Mononuclear cell (primary cell): ENCODE results near the gene MCEMP1. TPM values are rescaled to one million over a fixed set of nuclear protein-coding genes. Genes with fewer than 3 reads are reported as not detected.
A peak's percentile ranks its signal among the peaks of the same experiment; 100 is the strongest.

Experiments used
- H3K27me3 ChIP-seq: 2 replicates; pipeline ENCODE4 v1.6.0; 2011; ENCODE audit warnings: low read length, control low read depth; ENCODE audit not compliant: insufficient read depth
- H3K4me1 ChIP-seq: 2 replicates; pipeline ENCODE4 v1.5.1; 2011; ENCODE audit warnings: mild to moderate bottlenecking, low read length, control low read depth; ENCODE audit not compliant: insufficient read depth
- H3K4me3 ChIP-seq: 2 replicates; pipeline ENCODE4 v1.5.1; 2011; ENCODE audit warnings: mild to moderate bottlenecking, low read length, moderate library complexity
- H3K9me3 ChIP-seq: 2 replicates; pipeline ENCODE4 v1.5.1; 2011; ENCODE audit warnings: low read depth, mild to moderate bottlenecking, control low read depth, low read length
- total RNA-seq: library from RNA; depleted of rRNA; stranded (reverse); fragments of >200 nt; gene quantifications from one replicate; pipeline ENCODE4 v1.2.3, GENCODE V29; 2012

MCEMP1 gene
- total RNA-seq, 1 donor, result 1.8 TPM

DNA sequence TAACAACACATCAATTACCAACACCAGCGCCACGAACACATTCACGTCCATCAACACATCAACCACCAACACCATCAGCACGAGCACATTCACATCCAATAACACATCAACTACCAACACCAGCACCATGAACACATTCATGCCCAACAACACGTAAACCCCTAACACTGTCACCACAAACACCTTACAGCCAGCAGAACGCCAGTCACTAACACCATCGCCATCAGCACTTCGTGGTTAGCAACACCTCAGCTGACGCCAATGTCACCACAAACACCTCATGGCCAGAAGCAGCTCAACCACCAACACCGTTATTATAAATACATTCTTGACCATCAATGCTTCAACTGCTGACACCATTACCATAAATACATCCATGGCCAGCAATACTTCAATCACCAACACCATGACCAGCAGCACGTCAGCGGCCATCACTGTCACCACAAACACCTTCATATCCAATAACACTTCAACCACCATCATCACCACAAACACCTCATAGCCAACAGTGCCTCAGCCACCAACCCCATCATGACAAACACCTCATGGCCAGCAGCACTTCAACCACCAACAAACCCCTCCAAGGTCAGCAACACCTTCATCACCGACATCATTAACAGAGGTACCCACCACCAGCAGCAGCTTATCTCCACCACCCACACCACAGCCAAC, 15.7 kb downstream of the MCEMP1 start:
- Histone ChIP-seq H3K4me1 (peaks cover 29% of the 10 kb centered on the region), H3K9me3 (no peaks in the 10 kb centered on the region), H3K27me3 (no peaks in the 10 kb centered on the region), H3K4me3 (no peak overlapping the region)

DNA sequence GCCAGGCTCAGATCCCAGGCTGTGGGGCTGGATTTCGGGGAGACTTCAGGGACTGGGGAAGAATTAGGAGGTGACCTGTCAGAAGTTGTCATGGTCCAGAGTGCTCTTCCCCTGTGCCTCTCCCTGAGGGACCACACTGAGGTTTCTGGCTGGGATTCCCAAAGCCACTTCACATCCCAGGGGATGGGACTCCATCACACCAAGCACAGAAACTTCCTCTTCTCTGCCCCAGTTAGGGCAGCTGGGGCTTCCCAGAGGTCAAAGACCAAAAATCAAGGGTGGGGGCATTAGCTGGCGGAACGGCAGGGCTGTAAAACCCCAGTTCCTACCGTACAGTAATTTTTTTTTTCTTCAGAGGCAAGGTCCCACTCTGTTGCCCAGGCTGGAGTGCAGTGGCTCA, 17.6 kb downstream of the MCEMP1 start:
- Histone ChIP-seq H3K4me3 (no peak overlapping the region), H3K9me3 (no peaks in the 10 kb centered on the region), H3K4me1 (peaks cover 38% of the 10 kb centered on the region)

DNA sequence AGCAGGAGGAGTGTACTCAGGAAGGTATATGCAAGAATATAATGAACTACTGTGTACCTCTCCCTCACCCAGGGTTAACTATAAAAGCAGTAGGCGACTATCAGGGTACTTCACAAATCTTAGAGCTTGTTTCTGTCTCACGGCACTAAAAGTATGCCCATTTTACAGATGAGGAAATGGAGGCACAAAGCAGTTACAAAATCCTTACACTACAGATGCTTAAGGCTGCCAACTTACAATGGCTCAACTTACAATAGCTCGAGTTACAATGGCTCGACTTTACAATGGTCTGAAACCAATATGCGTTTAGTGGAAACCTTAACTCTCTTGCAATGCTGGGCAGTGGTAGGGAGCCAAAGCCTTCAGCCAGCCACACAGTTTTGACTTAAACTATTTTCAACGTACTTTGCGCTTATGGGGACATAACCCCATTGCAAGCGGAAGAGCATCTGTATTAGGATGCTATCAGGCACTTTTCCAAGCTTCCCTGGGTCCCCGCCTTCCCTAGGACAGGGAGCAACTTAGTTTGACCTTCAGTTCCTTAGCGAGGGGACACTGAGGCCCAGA, 20.9 kb downstream of the MCEMP1 start:
- no peak overlapping the region for H3K4me3 ChIP-seq
- peaks cover 57% of the 10 kb centered on the region for H3K4me1 ChIP-seq
- no peaks in the 10 kb centered on the region for H3K27me3 ChIP-seq
- H3K9me3 ChIP-seq, result no peaks in the 10 kb centered on the region

More for the DNA sequence above, 17.6 kb downstream of the MCEMP1 start:
- H3K27me3 ChIP-seq, result no peaks in the 10 kb centered on the region

DNA sequence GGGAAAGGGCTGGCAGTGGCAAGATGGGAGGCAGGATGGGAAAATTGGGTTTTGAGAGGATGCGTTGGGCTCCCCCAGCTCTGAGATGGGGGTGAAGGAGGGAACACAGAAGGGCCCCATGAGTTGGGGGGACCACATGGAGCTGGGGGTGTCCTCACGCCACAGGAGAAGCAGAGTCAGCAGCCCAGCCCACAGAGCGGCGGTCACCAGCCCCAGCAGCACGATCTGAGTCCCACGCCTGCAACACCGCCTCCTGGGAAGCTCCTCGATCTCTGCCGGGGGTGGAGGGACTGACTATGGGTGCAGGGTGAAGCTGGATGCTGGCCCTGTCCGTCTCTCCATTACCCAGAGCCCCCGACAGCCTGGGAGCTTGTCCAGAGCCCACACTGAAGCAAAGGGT, 21.7 kb downstream of the MCEMP1 start:
- H3K27me3 ChIP-seq, result no peaks in the 10 kb centered on the region
- H3K9me3 ChIP-seq, result no peaks in the 10 kb centered on the region
- H3K4me3 ChIP-seq, result no peak overlapping the region
- H3K4me1 ChIP-seq, result peaks cover 64% of the 10 kb centered on the region

DNA sequence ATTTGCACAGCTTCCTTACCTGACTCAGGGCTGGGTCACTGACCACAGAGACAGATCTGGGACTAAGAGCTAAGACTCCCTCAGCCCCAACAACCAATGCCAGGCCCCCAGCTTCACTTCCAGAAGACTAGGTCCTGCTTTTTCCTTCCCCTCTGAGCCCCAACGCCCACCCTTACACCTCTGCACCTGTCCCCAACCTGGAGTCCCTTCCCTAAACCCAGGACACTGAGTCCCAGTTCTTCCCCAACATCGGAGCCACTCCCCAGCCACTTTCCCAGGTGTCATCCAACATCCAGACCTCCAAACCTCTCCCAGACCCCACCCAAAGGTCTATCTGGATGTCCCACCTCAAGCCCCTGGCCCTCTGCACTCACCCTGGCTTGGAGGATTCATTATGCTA, 22.1 kb downstream of the MCEMP1 start:
- H3K9me3 ChIP-seq, result no peaks in the 10 kb centered on the region
- no peaks in the 10 kb centered on the region for H3K27me3 ChIP-seq
- H3K4me3 ChIP-seq, result peak overlapping the region; percentile 16
- H3K4me1 ChIP-seq, result peaks cover 67% of the 10 kb centered on the region

DNA sequence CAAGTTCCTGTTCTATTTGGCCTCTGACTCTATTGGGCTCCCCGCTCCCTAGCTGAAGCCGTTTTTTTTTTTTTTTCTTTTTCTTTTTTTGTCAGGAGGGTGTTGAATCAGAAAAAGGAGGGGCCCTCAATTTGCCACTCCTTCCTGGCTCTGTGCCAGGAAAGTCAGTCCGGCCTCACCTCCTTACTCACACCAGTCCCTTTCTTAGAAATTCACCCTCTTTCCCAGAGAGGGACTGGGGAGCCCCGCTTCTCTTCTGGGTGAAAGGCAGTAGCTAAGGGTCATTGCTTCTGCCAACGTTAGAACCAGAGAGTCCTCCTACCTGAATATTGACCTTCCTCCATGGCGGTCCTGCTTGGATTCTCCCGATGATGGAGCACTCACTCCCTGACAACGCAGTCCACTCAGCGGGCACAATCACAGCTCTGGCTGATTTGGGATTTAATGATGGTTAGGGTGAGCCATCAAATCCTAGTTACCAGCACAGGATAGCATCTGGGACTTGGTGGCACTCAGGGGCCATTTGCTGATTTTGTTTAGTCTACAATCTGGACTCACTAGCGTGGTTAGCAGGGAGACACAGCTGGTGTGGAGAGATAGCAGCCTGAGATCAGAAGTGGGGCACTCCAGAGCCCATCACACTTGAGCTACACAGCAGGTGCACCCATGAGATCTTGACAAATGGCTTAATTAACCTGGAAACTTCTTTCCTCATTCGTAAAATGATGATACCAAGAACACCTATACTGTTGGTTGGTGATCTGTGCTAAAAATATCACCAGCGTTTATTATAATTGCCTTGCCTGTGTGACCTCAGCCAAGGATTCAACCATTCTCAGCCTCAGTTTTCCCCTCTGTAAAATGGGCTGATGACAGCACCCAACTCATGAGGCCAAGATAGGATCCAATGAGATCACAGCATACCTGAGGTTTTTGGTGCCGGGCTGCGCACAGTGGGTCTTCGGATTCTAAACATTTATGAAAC, 22.8 kb downstream of the MCEMP1 start:
- Histone ChIP-seq H3K4me1 (peaks cover 67% of the 10 kb centered on the region), H3K27me3 (no peaks in the 10 kb centered on the region), H3K9me3 (no peaks in the 10 kb centered on the region), H3K4me3 (no peak overlapping the region)

DNA sequence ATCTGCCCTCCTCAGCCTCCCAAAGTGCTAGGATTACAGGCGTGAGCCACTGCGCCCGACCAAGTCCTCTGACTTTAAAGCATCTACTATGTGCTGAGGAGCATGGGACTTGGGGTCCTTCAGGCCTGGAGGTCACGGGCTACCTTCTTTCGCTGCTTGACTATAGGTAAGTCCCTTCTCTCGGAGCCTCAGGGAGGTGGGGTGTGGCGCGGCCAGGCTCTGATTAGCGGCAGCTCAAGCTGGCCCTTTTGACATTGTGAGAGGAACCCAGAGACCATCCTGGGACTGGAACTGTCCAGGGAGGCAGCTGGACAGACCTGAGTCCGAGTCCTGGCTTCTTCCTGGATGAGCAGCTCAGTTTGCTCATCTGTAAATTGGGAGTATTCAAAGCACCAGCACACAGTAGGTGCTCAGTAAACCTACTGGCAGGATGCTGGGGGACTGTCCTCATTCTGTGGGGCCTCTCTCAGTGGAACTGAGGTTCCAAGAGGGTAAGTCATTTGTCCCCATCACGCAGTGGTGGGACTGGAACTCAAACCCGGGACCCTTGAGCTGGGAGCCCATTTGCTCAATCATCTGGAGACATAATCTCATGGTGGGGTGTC, 24.3 kb downstream of the MCEMP1 start:
- Histone ChIP-seq H3K4me1 (peaks cover 75% of the 10 kb centered on the region), H3K27me3 (no peaks in the 10 kb centered on the region), H3K9me3 (no peaks in the 10 kb centered on the region), H3K4me3 (peak overlapping the region; percentile 12)

DNA sequence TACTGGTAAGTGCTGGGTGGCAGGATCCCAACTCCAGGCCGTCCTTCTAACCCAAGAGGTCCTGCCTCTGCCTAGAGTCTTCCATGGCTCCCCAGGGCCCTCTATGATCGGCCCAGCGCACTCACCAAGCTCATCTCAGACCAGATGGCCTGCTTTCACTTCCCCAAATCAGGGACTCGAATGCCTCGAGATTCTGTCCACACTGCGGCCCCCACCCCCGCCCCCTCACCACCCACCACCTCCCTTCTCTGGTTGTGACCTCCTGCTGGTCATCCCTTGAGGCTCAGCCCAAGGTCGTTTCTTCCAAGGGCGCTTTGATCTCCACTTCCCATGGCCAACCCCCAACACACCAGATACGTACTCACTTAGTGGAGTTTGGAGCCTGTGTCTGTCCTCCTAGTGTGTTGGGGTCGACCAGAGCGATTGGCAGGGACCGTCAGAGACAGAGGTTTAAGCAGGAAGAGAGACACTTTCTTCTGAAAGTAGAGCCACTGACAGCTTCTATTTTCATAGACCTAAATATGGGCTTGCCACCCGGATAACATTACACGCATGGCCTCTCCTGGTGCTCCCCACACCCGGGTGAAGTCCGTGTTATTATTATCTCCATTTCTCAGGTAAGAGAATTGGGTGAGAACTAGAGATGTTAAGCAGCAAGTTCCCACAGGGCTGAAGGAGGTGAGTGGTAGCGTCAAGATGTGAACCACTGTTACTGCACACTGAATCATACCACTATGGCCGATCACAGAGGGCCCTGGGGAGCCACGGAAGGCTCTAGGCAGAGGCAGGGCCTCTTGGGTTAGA, 25.0 kb downstream of the MCEMP1 start, which contains the start of gene FCER2:
Gene FCER2, minus strand, starts transcription at position 478 of the 804 bp plus-strand sequence. CDS start 2,371 bp downstream, outside the sequence.
- Histone ChIP-seq H3K4me3 (peak within 1 kb of the TSS; percentile 12), H3K9me3 (no peaks in the 10 kb centered on the region), H3K4me1 (peaks cover 82% of the 10 kb centered on the region), H3K27me3 (no peaks in the 10 kb centered on the region)

DNA sequence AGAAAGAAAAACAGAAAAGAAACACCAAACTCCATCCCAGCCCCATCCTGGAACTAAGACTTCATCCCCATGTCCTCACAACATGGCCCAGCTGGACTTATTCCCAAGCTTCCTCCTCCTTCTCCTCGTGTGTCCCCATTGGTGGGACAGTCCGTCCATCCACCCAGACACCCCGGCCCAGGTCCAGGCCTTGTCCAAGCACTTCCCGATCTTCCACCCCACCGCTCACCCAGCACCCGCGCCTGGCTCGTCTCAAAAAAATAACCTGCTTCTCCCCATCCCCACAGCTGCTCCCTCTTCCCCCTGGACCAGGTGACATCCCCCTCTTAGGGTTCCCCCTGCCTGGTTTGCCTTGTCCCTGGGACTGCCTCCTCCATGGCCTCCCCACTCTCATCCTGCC, 26.4 kb downstream of the MCEMP1 start:
- H3K9me3 ChIP-seq, result no peaks in the 10 kb centered on the region
- H3K27me3 ChIP-seq, result no peaks in the 10 kb centered on the region
- no peak overlapping the region for H3K4me3 ChIP-seq
- peaks cover 88% of the 10 kb centered on the region for H3K4me1 ChIP-seq

DNA sequence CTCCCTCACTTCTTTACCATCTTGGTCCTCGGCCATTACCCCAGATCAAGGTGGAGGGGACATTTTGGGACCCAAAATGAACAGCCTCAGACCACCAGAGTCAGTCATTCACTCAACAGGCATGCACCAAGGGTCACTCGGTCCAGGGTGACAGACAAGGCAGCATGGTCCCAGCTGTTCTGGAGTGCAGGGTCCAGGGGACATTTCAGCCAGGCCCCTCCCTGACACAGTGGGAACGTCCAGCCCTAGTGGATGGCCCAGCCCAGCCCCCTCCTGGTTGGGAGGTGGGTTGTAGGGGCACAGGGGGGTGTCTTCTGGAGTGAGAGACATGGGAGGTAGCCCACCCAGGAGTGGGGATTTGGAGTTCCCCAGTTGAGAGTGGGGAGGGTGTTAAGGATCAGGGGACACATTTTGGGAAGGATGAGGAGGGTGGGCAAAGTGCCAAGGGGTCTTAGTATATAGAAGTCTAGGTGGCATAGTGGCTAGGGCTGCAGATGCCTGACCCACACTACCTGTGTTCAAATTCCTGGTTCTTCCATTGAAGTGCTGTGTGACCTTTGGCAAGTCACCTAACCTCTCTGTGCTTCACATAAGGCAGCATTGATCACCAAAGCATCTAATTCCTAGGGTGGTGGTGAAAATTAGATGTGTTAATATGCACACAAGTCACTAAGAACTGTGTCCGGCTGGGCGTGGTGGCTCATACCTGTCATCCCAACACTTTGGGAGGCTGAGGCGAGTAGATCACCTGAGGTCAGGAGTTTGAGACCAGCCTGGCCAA, 27.6 kb downstream of the MCEMP1 start:
- Histone ChIP-seq H3K9me3 (no peaks in the 10 kb centered on the region), H3K4me3 (no peak overlapping the region), H3K4me1 (peaks cover 87% of the 10 kb centered on the region), H3K27me3 (no peaks in the 10 kb centered on the region)

DNA sequence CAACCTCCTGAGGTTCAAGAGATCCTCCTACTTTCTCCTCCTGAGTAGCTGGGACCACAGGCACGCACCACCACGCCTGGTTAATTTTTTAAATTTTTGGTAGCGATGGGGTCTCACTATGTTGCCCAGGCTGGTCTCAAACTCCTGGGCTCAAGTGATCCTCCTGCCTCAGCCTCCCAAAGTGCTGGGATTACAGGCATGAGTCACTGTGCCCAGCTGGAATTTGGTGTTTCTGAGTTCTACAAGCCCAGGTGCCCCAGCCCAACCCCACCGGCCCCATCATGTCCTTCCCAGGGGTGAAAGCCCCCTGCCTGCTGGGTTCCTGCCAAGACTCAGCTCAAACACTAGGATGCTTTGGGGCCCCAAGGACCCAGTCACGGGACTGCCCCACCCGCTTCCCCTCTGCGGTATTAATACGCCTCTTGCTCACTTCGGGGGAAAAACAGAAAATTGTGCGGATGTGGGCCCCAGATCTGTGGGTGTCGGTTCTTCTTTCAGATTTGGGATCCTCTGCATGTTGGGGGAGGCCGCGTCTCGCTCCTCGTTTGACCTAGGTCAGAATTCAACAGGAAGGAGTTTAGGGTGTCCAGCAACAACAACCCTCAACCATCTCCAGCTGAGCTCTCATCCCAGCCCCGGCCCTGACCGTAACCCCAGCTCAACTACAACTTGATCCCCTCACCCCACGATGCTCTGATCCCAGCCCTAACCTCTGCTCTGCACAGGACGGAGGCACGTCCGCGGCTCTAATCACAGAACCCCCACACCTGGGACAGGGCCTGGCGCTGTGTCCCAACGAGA, 28.7 kb downstream of the MCEMP1 start:
- Histone ChIP-seq H3K4me3 (no peak overlapping the region), H3K9me3 (no peaks in the 10 kb centered on the region), H3K4me1 (peaks cover 92% of the 10 kb centered on the region), H3K27me3 (no peaks in the 10 kb centered on the region)

DNA sequence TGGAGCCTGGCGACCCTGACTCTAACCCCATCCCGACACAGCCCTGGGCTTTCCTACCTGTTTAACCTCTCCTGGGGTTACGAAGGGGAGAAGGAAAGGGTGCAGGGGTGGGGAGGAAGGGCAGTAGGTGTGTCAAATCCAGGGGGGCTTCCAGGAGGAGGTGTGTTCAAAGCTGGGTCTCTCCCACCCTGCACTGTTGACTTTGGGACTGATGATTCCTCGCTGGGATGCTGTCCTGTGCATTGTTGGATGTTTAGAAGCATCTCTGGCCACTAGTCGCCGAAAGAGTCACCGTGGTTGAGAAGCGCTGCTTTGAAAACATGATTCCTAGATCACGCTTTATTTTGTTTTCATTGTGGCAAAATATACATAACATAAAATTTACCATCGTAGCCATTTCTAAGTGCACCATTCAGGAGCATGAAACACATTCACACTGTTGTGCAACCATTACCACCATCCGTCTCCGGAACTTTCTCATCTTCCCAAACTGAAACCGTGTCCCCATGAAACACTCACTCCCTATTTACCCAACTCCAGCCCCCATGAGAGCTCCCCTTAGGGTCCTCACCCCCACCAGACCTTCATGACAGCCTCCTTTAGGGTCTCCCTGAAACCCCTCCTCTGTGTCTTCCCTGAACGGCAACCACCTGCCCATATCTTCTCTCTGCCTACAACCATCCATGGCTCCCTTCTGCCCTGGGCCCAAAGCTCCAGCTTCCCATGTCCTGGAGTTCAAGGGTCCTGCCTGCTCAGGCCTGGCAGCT, 29.5 kb downstream of the MCEMP1 start:
- Histone ChIP-seq H3K4me1 (peaks cover 92% of the 10 kb centered on the region), H3K9me3 (no peaks in the 10 kb centered on the region)

More for the DNA sequence above, 29.5 kb downstream of the MCEMP1 start:
- no peak overlapping the region for H3K4me3 ChIP-seq
- H3K27me3 ChIP-seq, result no peaks in the 10 kb centered on the region
